Transverse colon (tissue), 4 donors: ENCODE results near the gene FAM107B. TPM values are rescaled to one million over a fixed set of nuclear protein-coding genes. Genes with fewer than 3 reads are reported as not detected.

Source experiments
- DNase-seq: peaks from one replicate; pipeline ENCODE4 v3.0.0-alpha.2; 2019
- H3K27ac ChIP-seq, 4 donors: fragments of 200-600 bp; sonication (generic); 2 replicates each; pipeline ENCODE4 v1.5.1; 2016 to 2018; ENCODE audit warnings: inconsistent platforms in 4 of 4
- H3K27me3 ChIP-seq: fragments of 200-600 bp; sonication (generic); 2 replicates; pipeline ENCODE4 v1.5.1; 2017; ENCODE audit warnings: inconsistent platforms
- H3K36me3 ChIP-seq, 4 donors: fragments of 200-600 bp; sonication (generic); 2 replicates each; pipeline ENCODE4 v1.5.1; 2017 to 2019; ENCODE audit warnings: inconsistent platforms in 4 of 4
- H3K4me1 ChIP-seq, 4 donors: fragments of 200-600 bp; sonication (generic); 2 replicates each; pipeline ENCODE4 v1.5.1; 2017 to 2020; ENCODE audit warnings: inconsistent platforms in 4 of 4
- H3K4me3 ChIP-seq, 4 donors: fragments of 200-600 bp; sonication (generic); 1 replicate in 1 of 4; 2 replicates in 3 of 4; pipeline versions ENCODE4 v1.5.1 to v1.6.1; 2017 to 2019; ENCODE audit warnings: inconsistent platforms in 4 of 4
- H3K9me3 ChIP-seq, 2 donors: fragments of 200-600 bp; sonication (generic); 2 replicates each; pipeline ENCODE4 v1.5.1; 2017 to 2019; ENCODE audit warnings: inconsistent platforms in 2 of 2
- CTCF ChIP-seq, 5 experiments: fragments of 200-600 bp in 3 of 5; fragments of 450-650 bp in 2 of 5; sonication (generic) in 3 of 5; IDR thresholded peaks; 1 replicate in 2 of 5; 2 replicates in 3 of 5; pipeline ENCODE4 v1.5.1; 2016 to 2017; ENCODE audit warnings: antibody characterized with exemption in 5 of 5, inconsistent platforms in 3 of 5, mild to moderate bottlenecking in 2 of 5, moderate library complexity in 1 of 5
- EP300 ChIP-seq: sonication (generic); formaldehyde crosslinking; IDR thresholded peaks from one replicate; pipeline ENCODE4 v1.6.1; 2017; ENCODE audit warnings: antibody characterized with exemption, low read depth
- POLR2A ChIP-seq: fragments of 450-650 bp; IDR thresholded peaks from one replicate; pipeline ENCODE4 v1.6.1; 2016; ENCODE audit warnings: antibody characterized with exemption, mild to moderate bottlenecking, moderate library complexity
- POLR2AphosphoS5 ChIP-seq, 3 donors: sonication (generic); formaldehyde crosslinking; IDR thresholded peaks; one replicate each; pipeline ENCODE4 v1.6.1; 2016; ENCODE audit warnings: antibody characterized with exemption in 3 of 3
- WGBS, 2 donors: methylation state at CpG; one replicate each; pipeline ENCODE4 v1.1.5; 2018; ENCODE audit warnings: low coverage in 1 of 2; 5-methylcytosine and 5-hydroxymethylcytosine counted together
- in situ Hi-C, 4 donors: fragments of 200-750 bp; cut with MboI; loops; one replicate each; pipeline versions ENCODE4 v1.15.0 to v1.15.1; 2017; ENCODE audit warnings: low sequenced_read_pairs in 3 of 4, low pct_ligation_motif_present in 1 of 4, low pct_unique_long_range_greater_than_20kb in 1 of 4
- intact Hi-C: fragments of 100-400 bp; cut with DNase I; formaldehyde crosslinking; loops from one replicate; pipeline ENCODE4 v1.15.1; 2023; ENCODE audit warnings: low total_unique reads
- total RNA-seq, 4 donors: library from RNA; depleted of rRNA; stranded (reverse); fragments of >200 nt; gene quantifications; one replicate each; pipeline ENCODE4 v1.1.0, GENCODE V29; 2016

The FAM107B gene
- total RNA-seq, 4 donors from 2014 or later, result 23.9 to 71.0 (median 52.8) TPM

DNA sequence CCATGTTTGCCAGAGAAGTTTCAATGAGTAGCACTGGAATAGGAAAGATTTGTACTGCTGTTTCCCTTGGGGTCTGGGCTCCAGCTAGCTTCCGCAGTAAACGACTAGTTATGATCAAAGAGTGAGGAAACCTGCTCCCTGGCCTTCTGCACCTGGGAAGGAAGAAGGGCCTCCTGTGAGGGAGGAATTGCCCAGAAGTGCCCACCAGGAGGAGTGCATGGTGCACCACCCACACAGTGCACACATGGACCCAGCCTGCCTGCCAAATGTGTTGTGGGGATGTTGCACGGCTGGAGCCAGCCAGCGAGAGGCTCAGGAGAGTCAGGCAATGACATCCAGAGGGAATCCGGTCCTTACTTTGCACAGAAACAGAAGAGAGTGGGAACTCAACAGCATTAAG, 27.0 kb upstream of the FAM107B start:
- H3K36me3 ChIP-seq, result no peaks in the 10 kb centered on the region
- TF ChIP-seq POLR2A (no peak), EP300 (no peak), CTCF (IDR thresholded peaks at IDR 0.05) (no peak), POLR2AphosphoS5 (IDR thresholded peaks at IDR 0.05) (no peak)
- intact Hi-C loops (no loop called here), in situ Hi-C loops (loop anchor here in 2 of 4 donors (25.0 kb wide), 2 partner anchors 264 to 589 kb away; no protein-coding TSS in a partner anchor)
- H3K4me3 ChIP-seq, result no peak overlapping the region
- no peak overlapping the region for H3K27ac ChIP-seq
- no peaks in the 10 kb centered on the region for H3K27me3 ChIP-seq
- H3K4me1 ChIP-seq, result no peaks in the 10 kb centered on the region
- no peak for DNase-seq
- 72% methylated on average over 5 of the region's 5 CpGs; no CpG with 5 or more reads in 1 of the 2 donors for WGBS, 2 donors
- H3K9me3 ChIP-seq, result no peaks in the 10 kb centered on the region

DNA sequence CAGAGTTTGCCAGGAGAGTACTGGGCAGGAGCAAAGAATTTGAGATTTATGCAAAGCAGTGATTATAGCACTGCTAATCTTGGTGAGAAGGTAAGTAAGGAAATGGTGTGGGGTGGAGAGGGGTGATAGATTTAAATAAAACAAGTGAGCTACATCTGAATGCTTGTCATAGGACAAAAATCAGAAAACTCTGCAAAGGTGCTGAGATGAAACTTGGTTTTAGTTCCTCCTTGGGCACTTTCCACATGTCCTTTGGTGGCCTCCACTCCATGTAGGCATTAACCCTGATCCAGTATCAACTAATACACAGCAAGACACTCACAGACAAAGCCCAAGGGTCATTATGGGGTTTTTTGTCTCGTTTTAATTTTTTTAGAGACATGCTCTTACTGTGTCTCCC, 25.7 kb upstream of the FAM107B start:
- Histone ChIP-seq H3K27me3 (no peaks in the 10 kb centered on the region), H3K9me3 (no peaks in the 10 kb centered on the region), H3K36me3 (no peaks in the 10 kb centered on the region), H3K4me3 (no peak overlapping the region), H3K27ac (no peak overlapping the region), H3K4me1 (no peaks in the 10 kb centered on the region)
- in situ Hi-C loops (loop anchor here in 2 of 4 donors (25.0 kb wide), 2 partner anchors 263 to 588 kb away; no protein-coding TSS in a partner anchor), intact Hi-C loops (no loop called here)
- no peak for DNase-seq
- TF ChIP-seq CTCF (IDR thresholded peaks at IDR 0.05), result no peak
- TF ChIP-seq POLR2A, result no peak
- no peak for TF ChIP-seq EP300
- WGBS, 2 donors, result 14 to 48% methylated on average over 1 of the region's 1 CpG

DNA sequence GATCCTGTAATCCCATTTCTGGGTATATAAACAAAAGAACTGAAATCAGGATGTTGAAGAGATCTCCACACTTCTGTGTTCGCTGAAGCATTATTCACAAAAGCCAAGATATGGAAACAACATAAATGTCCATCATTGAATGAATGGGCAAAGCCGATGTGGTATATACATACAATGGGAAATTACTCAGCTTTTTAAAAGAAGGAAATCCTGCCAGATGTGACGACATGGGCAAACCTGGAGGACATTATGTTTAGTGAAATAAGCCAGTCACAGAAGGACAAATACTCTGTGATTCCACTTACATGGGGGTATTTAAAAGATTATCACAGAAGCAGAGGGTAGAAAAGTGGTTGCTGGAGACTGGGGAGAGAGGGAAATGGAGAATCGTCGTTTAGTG, 23.9 kb upstream of the FAM107B start:
- in situ Hi-C loops (no loop called here), intact Hi-C loops (no loop called here)
- WGBS, 2 donors, result 42 to 63% methylated on average over 3 to 5 of the region's 5 CpGs
- Histone ChIP-seq H3K27ac (no peak overlapping the region), H3K4me1 (no peaks in the 10 kb centered on the region), H3K9me3 (no peaks in the 10 kb centered on the region), H3K27me3 (no peaks in the 10 kb centered on the region), H3K36me3 (no peaks in the 10 kb centered on the region), H3K4me3 (no peak overlapping the region)
- DNase-seq, result no peak
- TF ChIP-seq CTCF (IDR thresholded peaks at IDR 0.05) (no peak), EP300 (no peak), POLR2AphosphoS5 (IDR thresholded peaks at IDR 0.05) (no peak), POLR2A (no peak)

DNA sequence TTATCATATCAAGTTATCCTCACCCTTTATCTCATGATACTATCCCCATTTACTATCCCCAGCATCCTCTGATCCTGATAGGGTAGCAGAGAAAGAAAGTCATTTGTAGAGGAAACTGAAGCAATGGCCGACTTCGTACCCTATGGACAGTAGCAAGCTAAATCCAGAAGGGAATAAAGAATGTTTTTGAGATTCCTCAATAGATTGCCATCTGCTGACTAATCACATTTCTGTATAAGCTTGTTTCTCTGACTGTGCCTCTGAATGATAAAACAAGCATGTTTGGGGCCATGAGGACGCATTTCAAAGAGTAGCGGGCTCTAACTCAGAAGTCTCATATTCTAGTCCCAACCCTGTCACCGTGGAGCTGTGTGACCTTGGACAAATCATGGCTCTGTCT, 13.2 kb upstream of the FAM107B start:
- intact Hi-C loops, result no loop called here
- 80 to 90% methylated on average over 2 to 5 of the region's 5 CpGs for WGBS, 2 donors
- no peak for TF ChIP-seq POLR2AphosphoS5 (IDR thresholded peaks at IDR 0.05)
- TF ChIP-seq POLR2A, result no peak
- no peak for TF ChIP-seq EP300
- TF ChIP-seq CTCF (IDR thresholded peaks at IDR 0.05), result no peak

More for the DNA sequence above, 13.2 kb upstream of the FAM107B start:
- H3K4me3 ChIP-seq, result no peak overlapping the region
- H3K27ac ChIP-seq, result no peak overlapping the region
- H3K27me3 ChIP-seq, result no peaks in the 10 kb centered on the region
- H3K36me3 ChIP-seq, result no peaks in the 10 kb centered on the region
- no peaks in the 10 kb centered on the region for H3K9me3 ChIP-seq
- no peaks in the 10 kb centered on the region for H3K4me1 ChIP-seq
- in situ Hi-C loops, result no loop called here
- DNase-seq, result no peak
